ENCODE measurements around the gene ACTN1. TPM values are rescaled to one million over a fixed set of nuclear protein-coding genes. Genes with fewer than 3 reads are reported as not detected.
A peak's percentile ranks its signal among the peaks of the same experiment; 100 is the strongest.

The ACTN1 gene
- total RNA-seq, 4 donors from 2014 or later = 48.1 to 90.4 (median 64.8) TPM

DNA sequence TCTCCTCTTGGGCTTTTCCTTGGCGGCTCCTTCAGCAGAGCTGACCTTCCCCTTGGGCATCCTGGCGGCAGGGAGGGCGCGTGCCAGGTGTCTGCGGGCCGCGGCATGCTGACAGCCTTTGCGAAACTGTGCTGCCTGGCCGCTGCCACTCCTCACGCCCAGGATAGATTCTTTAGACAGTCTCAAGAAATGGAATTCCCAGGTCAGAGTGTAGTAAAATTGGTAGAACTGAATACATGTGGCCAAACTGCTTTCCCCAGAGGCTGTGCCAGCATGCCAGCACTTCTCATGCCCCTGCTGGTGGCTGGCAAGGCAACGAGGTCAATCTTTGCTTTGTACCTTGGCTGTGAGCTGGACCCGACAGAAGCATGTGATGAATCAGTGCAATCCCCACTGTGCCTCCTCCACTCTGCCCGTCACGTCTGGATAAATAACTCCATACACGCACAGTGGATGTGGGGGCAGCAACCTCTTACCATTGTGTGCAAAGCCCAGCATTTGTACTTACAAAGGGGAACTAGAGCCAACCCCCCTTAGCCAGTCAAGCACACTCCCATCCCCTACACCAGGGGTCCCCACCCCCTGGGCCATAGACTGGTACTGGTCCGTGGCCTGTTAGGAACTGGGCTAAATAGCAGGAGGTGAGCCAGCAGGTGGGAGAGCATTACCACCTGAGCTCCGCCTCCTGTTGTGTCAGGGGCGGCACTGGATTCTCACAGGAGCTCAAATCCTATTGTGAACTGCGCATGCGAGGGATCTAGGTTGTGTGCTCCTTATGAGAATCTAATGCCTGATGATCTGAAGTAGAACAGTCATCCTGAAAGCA, 90.9 kb downstream of the ACTN1 start:
- H3K9me3 ChIP-seq = no peaks in the 10 kb centered on the region
- 95 to 96% methylated on average over 18 to 20 of the region's 20 CpGs for WGBS, 2 donors
- TF ChIP-seq CTCF (IDR thresholded peaks at IDR 0.05) (no peak), POLR2A (IDR thresholded peaks at IDR 0.05) (no peak)
- intact Hi-C loops (cut with DNase I) = no loop called here
- no peaks in the 10 kb centered on the region for H3K27me3 ChIP-seq
- peaks cover 15 to 31% of the 10 kb centered on the region in 2 donors for H3K36me3 ChIP-seq
- no peak overlapping the region for H3K4me3 ChIP-seq (replicated peaks in 1 of 3)
- no peaks in the 10 kb centered on the region for H3K4me1 ChIP-seq
- no peak for DNase-seq
- H3K27ac ChIP-seq = no peak overlapping the region

DNA sequence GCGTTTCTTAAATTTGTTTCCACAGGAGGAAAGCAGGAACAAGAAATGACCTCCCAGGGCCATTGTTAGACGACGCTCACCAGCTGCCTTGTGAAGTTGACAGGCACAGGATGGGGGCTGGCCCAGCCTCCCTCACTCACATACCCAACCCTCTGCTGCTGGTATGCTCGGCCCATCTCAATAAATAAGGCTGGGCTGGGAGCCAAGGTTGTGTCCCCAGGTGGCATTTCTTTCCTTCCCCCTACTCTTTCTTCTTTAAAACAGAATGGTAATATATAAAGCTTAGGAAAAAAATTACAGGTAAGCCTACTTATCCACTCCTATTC, 93.0 kb downstream of the ACTN1 start:
- TF ChIP-seq POLR2A (IDR thresholded peaks at IDR 0.05) (no peak), CTCF (IDR thresholded peaks at IDR 0.05) (no peak)
- H3K4me1 ChIP-seq = no peaks in the 10 kb centered on the region
- no peak for DNase-seq
- H3K36me3 ChIP-seq = peaks cover 15 to 35% of the 10 kb centered on the region in 2 donors
- H3K4me3 ChIP-seq (replicated peaks in 1 of 3) = no peak overlapping the region
- H3K27ac ChIP-seq = no peak overlapping the region
- WGBS, 2 donors = 69 to 79% methylated on average over 4 of the region's 4 CpGs
- H3K27me3 ChIP-seq = no peaks in the 10 kb centered on the region
- intact Hi-C loops (cut with DNase I) = no loop called here
- H3K9me3 ChIP-seq = no peaks in the 10 kb centered on the region

DNA sequence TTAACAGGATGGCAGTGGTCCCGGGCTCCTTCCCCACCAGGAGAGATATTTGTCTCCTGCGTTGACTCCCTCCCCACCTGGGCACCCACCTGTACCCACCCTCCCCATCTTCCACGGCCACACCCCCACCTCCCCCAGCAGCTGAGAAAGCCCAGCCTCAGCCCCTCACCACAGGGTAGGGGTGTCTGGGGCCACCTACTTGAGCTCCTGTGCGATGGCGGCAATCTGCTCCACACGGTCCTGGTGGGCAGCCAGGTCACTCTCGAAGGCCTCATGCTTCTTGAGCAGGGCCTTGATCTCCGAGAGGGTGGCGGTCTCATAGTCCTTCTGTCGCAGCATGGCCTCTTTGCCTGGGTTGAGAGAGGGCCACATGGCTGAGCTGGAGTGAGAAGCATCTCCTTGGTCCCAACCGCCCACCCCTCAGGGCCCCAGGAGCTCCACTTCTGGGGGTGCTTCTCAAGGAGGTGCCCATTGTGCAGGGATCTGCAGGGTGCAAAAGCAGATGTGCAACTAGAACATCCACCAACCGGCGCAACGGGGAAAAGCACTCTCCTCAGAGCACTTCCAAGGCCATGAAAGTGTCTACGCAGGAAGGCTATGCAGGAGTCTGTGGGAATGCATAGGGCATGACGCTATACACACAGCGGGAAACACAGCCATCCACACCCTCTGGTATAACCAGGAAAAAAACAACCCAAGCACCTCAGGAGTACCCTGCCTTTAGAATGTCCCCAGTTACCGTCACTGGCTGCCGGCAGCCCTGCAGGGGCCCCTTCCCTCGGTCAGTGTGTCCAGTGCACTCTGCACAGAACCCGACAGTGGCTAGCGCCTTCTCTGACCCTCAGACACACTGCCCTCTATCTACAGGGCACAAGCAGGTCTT, 93.6 kb downstream of the ACTN1 start:
- Histone ChIP-seq H3K4me1 (no peaks in the 10 kb centered on the region), H3K4me3 (replicated peaks in 1 of 3) (no peak overlapping the region), H3K36me3 (peaks cover 15 to 30% of the 10 kb centered on the region in 2 donors), H3K9me3 (no peaks in the 10 kb centered on the region), H3K27me3 (no peaks in the 10 kb centered on the region), H3K27ac (no peak overlapping the region)
- intact Hi-C loops (cut with DNase I) = no loop called here
- TF ChIP-seq POLR2A (IDR thresholded peaks at IDR 0.05) = no peak
- no peak for TF ChIP-seq CTCF (IDR thresholded peaks at IDR 0.05)
- DNase-seq = no peak
- WGBS, 2 donors = 95 to 98% methylated on average over 18 to 22 of the region's 22 CpGs

DNA sequence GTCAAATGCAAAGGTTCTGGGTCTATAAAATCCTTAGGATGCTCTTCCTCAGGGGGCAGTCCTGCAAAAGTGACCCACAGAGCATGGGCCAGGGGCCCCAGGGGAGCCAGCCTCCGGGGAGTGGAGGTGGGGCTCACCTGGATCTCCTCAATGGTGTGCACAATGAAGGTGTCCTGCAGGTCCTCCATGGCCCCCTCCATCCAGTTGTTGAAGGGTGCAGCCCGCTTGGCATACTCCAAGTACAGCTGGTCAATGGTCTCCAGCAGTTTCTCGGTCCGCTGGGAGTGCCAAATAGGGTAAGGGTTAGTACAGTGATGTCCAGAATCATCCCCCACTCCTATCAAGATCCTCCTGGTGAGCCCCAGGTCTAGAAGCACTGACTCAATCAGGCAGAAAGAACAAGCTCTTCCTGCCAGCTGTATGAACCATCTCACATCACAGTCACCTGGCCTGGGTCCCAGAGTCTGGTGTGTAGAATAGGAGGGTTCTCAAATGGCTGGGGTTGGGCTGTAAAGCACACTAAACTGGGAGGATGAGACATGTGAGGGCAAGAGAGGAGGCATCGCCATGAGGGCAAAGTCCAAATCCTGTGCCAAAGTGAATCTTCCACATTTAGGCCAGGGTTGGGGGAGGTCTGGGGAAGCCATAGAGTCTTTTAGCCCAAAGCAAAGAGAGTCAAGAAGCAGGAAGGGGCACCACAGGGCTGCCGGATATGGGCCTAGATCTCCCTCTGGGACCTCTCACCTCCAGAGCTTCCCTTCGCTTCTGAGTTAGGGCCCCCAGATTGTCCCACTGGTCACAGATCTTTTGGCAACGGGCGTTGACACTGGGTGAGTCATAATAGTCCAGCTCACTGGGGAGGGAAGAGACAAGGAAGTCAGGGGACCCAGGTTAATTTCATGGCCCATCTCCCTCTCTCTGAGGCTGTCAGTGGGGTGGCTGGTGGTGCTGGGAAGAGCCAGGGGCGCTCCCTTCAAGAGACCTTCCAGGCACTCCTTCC, 94.8 kb downstream of the ACTN1 start:
- H3K9me3 ChIP-seq = no peaks in the 10 kb centered on the region
- TF ChIP-seq CTCF (IDR thresholded peaks at IDR 0.05) (no peak), POLR2A (IDR thresholded peaks at IDR 0.05) (no peak)
- DNase-seq = peak in 1 of 2 donors; percentile 35
- no peaks in the 10 kb centered on the region for H3K4me1 ChIP-seq
- H3K4me3 ChIP-seq (replicated peaks in 1 of 3) = no peak overlapping the region
- 87 to 90% methylated on average over 8 to 10 of the region's 10 CpGs for WGBS, 2 donors
- H3K36me3 ChIP-seq = peaks cover 23 to 26% of the 10 kb centered on the region in 2 donors
- H3K27ac ChIP-seq = no peak overlapping the region
- no peaks in the 10 kb centered on the region for H3K27me3 ChIP-seq
- intact Hi-C loops (cut with DNase I) = no loop called here
